K562 (cell line): ENCODE measurements around the gene BCAR1. TPM values are rescaled to one million over a fixed set of nuclear protein-coding genes. Genes with fewer than 3 reads are reported as not detected.

ENCODE experiments used
- ATAC-seq: fragments of 200-7000 bp; cut with Tn5 transposase; 3 replicates; pipeline ENCODE4 v1.9.1; 2020; ENCODE audit warnings: moderate library complexity
- BruUV-seq: library from RNA; stranded (reverse); fragments of 400-500 nt; replicated peaks from 2 replicates; lab custom pipeline; 2021; lab: Mats Ljungman, UMichigan
- CTCF ChIA-PET: fragments of 300-600 bp; formaldehyde crosslinking; extraction: SDS; loops from one replicate; lab custom pipeline; 2021; ENCODE audit warnings: low intra/inter-chr PET ratio; lab: Yijun Ruan, JAX
- POLR2A ChIA-PET: fragments of 300-600, 350-650 bp; sonication (Branson Sonifier 250); formaldehyde crosslinking; extraction: SDS; loops from one replicate; lab custom pipeline; 2021; ENCODE audit warnings: antibody characterized with exemption, inconsistent platforms; lab: Yijun Ruan, JAX
- DNase-seq, 4 experiments: peaks; one replicate each; pipeline versions ENCODE4 v3.0.0 to v3.0.0-alpha.2; 2011 to 2018; ENCODE audit warnings: low spot score in 3 of 4, mixed read lengths in 3 of 4; ENCODE audit errors: extremely low read depth in 1 of 4
- FAIRE-seq: peaks from 2 replicates; lab custom pipeline; 2011; peaks lifted over from hg19 to GRCh38; lab: Jason Lieb, UNC
- H2AFZ ChIP-seq: 2 replicates; pipeline ENCODE4 v1.6.0; 2011; ENCODE audit warnings: low read depth, low read length, control low read depth, inconsistent platforms
- H3K27ac ChIP-seq: fragments of 200-600 bp; 3 replicates; pipeline ENCODE4 v1.8.0; 2011; ENCODE audit warnings: low read depth, mild to moderate bottlenecking, control low read depth, inconsistent platforms, low read length, moderate library complexity, mixed read lengths; ENCODE audit errors: extremely low read depth
- H3K27me3 ChIP-seq, 2 experiments: fragments of 300-600 bp in 1 of 2; 2 replicates in 1 of 2; 3 replicates in 1 of 2; pipeline versions ENCODE4 v1.6.0 to v1.8.0; 2011; ENCODE audit warnings: inconsistent platforms in 2 of 2, low read length in 2 of 2, mild to moderate bottlenecking in 1 of 2, mixed read lengths in 1 of 2, moderate library complexity in 1 of 2; ENCODE audit not compliant: control insufficient read depth in 2 of 2, insufficient read depth in 2 of 2
- H3K36me3 ChIP-seq: fragments of 300-600 bp; 3 replicates; pipeline ENCODE4 v1.8.0; 2011; ENCODE audit warnings: mild to moderate bottlenecking, low read length, inconsistent platforms; ENCODE audit not compliant: control insufficient read depth, insufficient read depth
- H3K4me1 ChIP-seq, 2 experiments: fragments of 200-600 bp in 1 of 2; replicated peaks in 1 of 2; 2 replicates in 1 of 2; 3 replicates in 1 of 2; pipeline versions ENCODE4 v1.5.1 to v1.8.0; 2011; ENCODE audit warnings: inconsistent platforms in 2 of 2, low read length in 2 of 2, mild to moderate bottlenecking in 1 of 2, mixed read lengths in 1 of 2, moderate library complexity in 1 of 2; ENCODE audit not compliant: control insufficient read depth in 2 of 2, insufficient read depth in 2 of 2
- H3K4me2 ChIP-seq: 2 replicates; pipeline ENCODE4 v1.6.1; 2011; ENCODE audit warnings: low read length, control low read depth, inconsistent platforms, mixed read lengths; ENCODE audit not compliant: insufficient read depth
- H3K4me3 ChIP-seq: fragments of 200-600 bp; sonication (generic), shearing (Covaris generic); 2 replicates; pipeline ENCODE4 v1.5.1; 2016; ENCODE audit warnings: control low read depth, inconsistent platforms
- H3K79me2 ChIP-seq: fragments of 200-600 bp; 3 replicates; pipeline ENCODE4 v1.8.0; 2011; ENCODE audit warnings: low read length, inconsistent platforms; ENCODE audit not compliant: control insufficient read depth, insufficient read depth
- H3K9ac ChIP-seq, 2 experiments: 2 replicates each; pipeline versions ENCODE4 v1.6.0 to v1.6.1; 2011; ENCODE audit warnings: low read depth in 2 of 2, low read length in 2 of 2, control low read depth in 1 of 2, inconsistent platforms in 1 of 2, mild to moderate bottlenecking in 1 of 2, mixed read lengths in 1 of 2; ENCODE audit not compliant: insufficient read depth in 1 of 2
- H3K9me1 ChIP-seq: one replicate; pipeline ENCODE4 v1.6.0; 2011; ENCODE audit warnings: inconsistent platforms, mild to moderate bottlenecking, low read length, moderate library complexity; ENCODE audit not compliant: control insufficient read depth, insufficient read depth
- H3K9me3 ChIP-seq: replicated peaks from 2 replicates; pipeline ENCODE4 v1.5.1; 2011; ENCODE audit warnings: low read depth, low read length, inconsistent platforms; ENCODE audit not compliant: control insufficient read depth, insufficient read depth
- H4K20me1 ChIP-seq: replicated peaks from 2 replicates; pipeline ENCODE4 v1.6.1; 2011; ENCODE audit warnings: low read length, inconsistent platforms, mixed read lengths; ENCODE audit not compliant: control insufficient read depth, insufficient read depth
- NR3C1 ChIP-seq: sonication (generic); formaldehyde crosslinking; IDR thresholded peaks from 2 replicates; pipeline ENCODE4 v1.8.1; 2022; ENCODE audit warnings: missing genetic modification reagents
- POLR2AphosphoS2 ChIP-seq: IDR thresholded peaks from 2 replicates; pipeline ENCODE4 v1.6.1; 2012; ENCODE audit warnings: low read length, improper control_type of control experiment
- WGBS: fragments of 100-300 bp; shearing (Covaris generic); methylation state at CpG from one replicate; pipeline ENCODE4 v1.1.6; 2016; ENCODE audit warnings: low coverage, mixed read lengths; ENCODE audit not compliant: insufficient coverage; ENCODE audit errors: missing lambda C conversion rate; 5-methylcytosine and 5-hydroxymethylcytosine counted together
- in situ Hi-C: fragments of 300-500 bp; cut with MboI; formaldehyde crosslinking; loops from 4 replicates; pipeline ENCODE4 v1.15.0; 2018; ENCODE audit warnings: inconsistent platforms, mixed read lengths
- intact Hi-C: fragments of 100-400 bp; cut with micrococcal nuclease; formaldehyde crosslinking; loops from 2 replicates; pipeline ENCODE4 v1.14.2; 2022
- polyA plus RNA-seq, 8 experiments: library from polyadenylated mRNA; depleted of rRNA in 4 of 8; stranded (reverse) in 5 of 8; unstranded in 3 of 8; fragments of >200 nt; fragmentation: Nextera tagmentation in 2 of 8; fragmentation: Illumina TruSeq in 1 of 8; extraction: Ambion mirVana in 2 of 8; extraction: Trizol in 1 of 8; gene quantifications; 2 replicates each; pipeline versions ENCODE4 v1.2.1 to v1.2.3, GENCODE V29; 2011 to 2014; ENCODE audit warnings: inconsistent platforms in 1 of 8, missing spikeins in 1 of 8
- total RNA-seq, 7 experiments: library from RNA; depleted of rRNA in 6 of 7; stranded (reverse); fragments of >200 nt in 6 of 7; fragmentation: Illumina TruSeq in 2 of 7; extraction: Trizol in 2 of 7; gene quantifications; 2 replicates each; pipeline versions ENCODE4 v1.2.1 to v1.2.3, GENCODE V29; 2011 to 2021; ENCODE audit warnings: low replicate concordance in 1 of 7

The BCAR1 gene
- total and polyA plus RNA-seq, 9 of the 15 experiments (the other 6 are each of a cell fraction or from before 2014, with no cell fraction given) = 0.10 to 26.3 (median 3.6) TPM

- Histone ChIP-seq H3K4me3 (no peak overlapping the region), H3K9me1 (no peaks in the 10 kb centered on the region), H3K27me3 (peaks cover 8 to 13% of the 10 kb centered on the region in 2 experiments; a peak in 3 of 5 replicates), H3K4me1 (peaks cover 0 to 16% of the 10 kb centered on the region in 2 experiments; a peak in 1 of 5 replicates), H3K36me3 (peaks cover 14% of the 10 kb centered on the region; the same call in 2 of the 3 replicates), H3K4me2 (no peak overlapping the region), H3K79me2 (no peaks in the 10 kb centered on the region), H3K27ac (no peak overlapping the region), H3K9me3 (no peaks in the 10 kb centered on the region), H3K9ac (no peak overlapping the region; a peak in 1 of 4 replicates), H2AFZ (no peak overlapping the region), H4K20me1 (0 out of 2 replicates have a peak, but pooled peaks cover 10% of the 10 kb centered on the region)
- ATAC-seq (no peak), FAIRE-seq (no peak), DNase-seq (no peak)
- ChIA-PET POLR2A (interaction anchor here (1.0 to 1.8 kb wide), 2 partner anchors 16 to 205 kb away, joined by 3 to 5 read pairs; partner anchors contain the start of gene CFDP1), CTCF (no interaction called here)
- intact Hi-C loops (no loop called here), in situ Hi-C loops (no loop called here)
- no TSS peak for BruUV-seq
- whole genome bisulfite sequencing = 64% methylated on average over 15 of the region's 17 CpGs
- TF ChIP-seq NR3C1 (no peak), POLR2AphosphoS2 (0 out of 2 replicates have a peak, but pooled peaks have one; percentile 19)
These were observed 23.1 kb downstream of the BCAR1 start for GRCh38 chr16:75228143-75228976.
